Right atrium auricular region (tissue), 2 donors: Measurements from ENCODE around the gene FSIP1. TPM values are rescaled to one million over a fixed set of nuclear protein-coding genes. Genes with fewer than 3 reads are reported as not detected.

ENCODE experiments used
- DNase-seq: peaks from one replicate; pipeline ENCODE4 v3.0.0-alpha.2; 2019; ENCODE audit warnings: low spot score
- H3K27ac ChIP-seq, 2 donors: fragments of 200-600 bp; sonication (generic); 1 replicate in 1 of 2; 2 replicates in 1 of 2; pipeline ENCODE4 v1.5.1; 2016 to 2019
- H3K27me3 ChIP-seq, 2 donors: fragments of 200-600 bp; sonication (generic); one replicate each; pipeline versions ENCODE4 v1.5.1 to v1.6.0; 2017 to 2019
- H3K36me3 ChIP-seq: fragments of 200-600 bp; sonication (generic); one replicate; pipeline ENCODE4 v1.5.1; 2016
- H3K4me1 ChIP-seq, 2 donors: fragments of 200-600 bp; sonication (generic); one replicate each; pipeline versions ENCODE4 v1.5.1 to v1.6.0; 2017 to 2019
- H3K4me3 ChIP-seq, 2 donors: fragments of 200-600 bp; sonication (generic); 1 replicate in 1 of 2; 2 replicates in 1 of 2; pipeline ENCODE4 v1.5.1; 2017 to 2019; ENCODE audit warnings: mild to moderate bottlenecking in 1 of 2, moderate library complexity in 1 of 2
- H3K9me3 ChIP-seq, 2 donors: fragments of 200-600 bp; sonication (generic); one replicate each; pipeline ENCODE4 v1.5.1; 2019
- CTCF ChIP-seq, 2 donors: fragments of 200-600 bp; sonication (generic); IDR thresholded peaks; one replicate each; pipeline ENCODE4 v1.5.1; 2019; ENCODE audit warnings: antibody characterized with exemption in 2 of 2
- total RNA-seq, 2 donors: library from RNA; depleted of rRNA; stranded (reverse); fragments of >200 nt; gene quantifications; one replicate each; pipeline ENCODE4 v1.1.0, GENCODE V29; 2016

The FSIP1 gene
- total RNA-seq, 2 donors from 2014 or later, result 0.24 TPM; not detected in 1

GRCh38 chr15:39598958-39599845 is 183.4 kb downstream of the FSIP1 start:
- H3K4me3 ChIP-seq, result no peak overlapping the region
- no peaks in the 10 kb centered on the region for H3K27me3 ChIP-seq
- H3K27ac ChIP-seq, result no peak overlapping the region
- H3K36me3 ChIP-seq, result peaks cover 22% of the 10 kb centered on the region
- TF ChIP-seq CTCF (IDR thresholded peaks at IDR 0.05), result no peak
- no peaks in the 10 kb centered on the region for H3K9me3 ChIP-seq
- no peak for DNase-seq
- H3K4me1 ChIP-seq, result no peaks in the 10 kb centered on the region

GRCh38 chr15:39598186-39598850 is 184.3 kb downstream of the FSIP1 start:
- no peak overlapping the region for H3K27ac ChIP-seq
- TF ChIP-seq CTCF (IDR thresholded peaks at IDR 0.05), result no peak
- H3K9me3 ChIP-seq, result no peaks in the 10 kb centered on the region
- H3K4me3 ChIP-seq, result no peak overlapping the region
- H3K4me1 ChIP-seq, result no peaks in the 10 kb centered on the region
- H3K36me3 ChIP-seq, result peaks cover 30% of the 10 kb centered on the region
- no peak for DNase-seq
- H3K27me3 ChIP-seq, result no peaks in the 10 kb centered on the region

GRCh38 chr15:39597751-39598185 is 184.9 kb downstream of the FSIP1 start:
- no peak for DNase-seq
- no peaks in the 10 kb centered on the region for H3K27me3 ChIP-seq
- H3K36me3 ChIP-seq, result peaks cover 36% of the 10 kb centered on the region
- H3K9me3 ChIP-seq, result no peaks in the 10 kb centered on the region
- no peak for TF ChIP-seq CTCF (IDR thresholded peaks at IDR 0.05)
- H3K27ac ChIP-seq, result no peak overlapping the region
- no peaks in the 10 kb centered on the region for H3K4me1 ChIP-seq
- H3K4me3 ChIP-seq, result no peak overlapping the region

- H3K4me1 ChIP-seq, result no peaks in the 10 kb centered on the region
- no peak for TF ChIP-seq CTCF (IDR thresholded peaks at IDR 0.05)
- peaks cover 40% of the 10 kb centered on the region for H3K36me3 ChIP-seq
- no peak overlapping the region for H3K4me3 ChIP-seq
- H3K9me3 ChIP-seq, result no peaks in the 10 kb centered on the region
- DNase-seq, result no peak
- H3K27ac ChIP-seq, result no peak overlapping the region
- no peaks in the 10 kb centered on the region for H3K27me3 ChIP-seq
Measured at GRCh38 chr15:39597336-39597735, 185.3 kb downstream of the FSIP1 start.

GRCh38 chr15:39596358-39597051 is 186.1 kb downstream of the FSIP1 start:
- Histone ChIP-seq H3K36me3 (peaks cover 49% of the 10 kb centered on the region), H3K27ac (no peak overlapping the region), H3K4me1 (no peaks in the 10 kb centered on the region), H3K27me3 (no peaks in the 10 kb centered on the region), H3K4me3 (no peak overlapping the region), H3K9me3 (no peaks in the 10 kb centered on the region)
- no peak for DNase-seq
- TF ChIP-seq CTCF (IDR thresholded peaks at IDR 0.05), result no peak
